Activated CD4-positive, alpha-beta T cell treated with anti-CD3 and anti-CD28 coated beads, Interleukin-2, amount 50 U/mL, for 4 hours (primary cell): Measurements from ENCODE around the gene EFCAB8.
A peak's percentile ranks its signal among the peaks of the same experiment; 100 is the strongest.

ENCODE experiments used
- DNase-seq, 2 experiments: peaks; one replicate each; pipeline ENCODE4 v3.0.0-alpha.2; 2020

EFCAB8 gene, protein sequence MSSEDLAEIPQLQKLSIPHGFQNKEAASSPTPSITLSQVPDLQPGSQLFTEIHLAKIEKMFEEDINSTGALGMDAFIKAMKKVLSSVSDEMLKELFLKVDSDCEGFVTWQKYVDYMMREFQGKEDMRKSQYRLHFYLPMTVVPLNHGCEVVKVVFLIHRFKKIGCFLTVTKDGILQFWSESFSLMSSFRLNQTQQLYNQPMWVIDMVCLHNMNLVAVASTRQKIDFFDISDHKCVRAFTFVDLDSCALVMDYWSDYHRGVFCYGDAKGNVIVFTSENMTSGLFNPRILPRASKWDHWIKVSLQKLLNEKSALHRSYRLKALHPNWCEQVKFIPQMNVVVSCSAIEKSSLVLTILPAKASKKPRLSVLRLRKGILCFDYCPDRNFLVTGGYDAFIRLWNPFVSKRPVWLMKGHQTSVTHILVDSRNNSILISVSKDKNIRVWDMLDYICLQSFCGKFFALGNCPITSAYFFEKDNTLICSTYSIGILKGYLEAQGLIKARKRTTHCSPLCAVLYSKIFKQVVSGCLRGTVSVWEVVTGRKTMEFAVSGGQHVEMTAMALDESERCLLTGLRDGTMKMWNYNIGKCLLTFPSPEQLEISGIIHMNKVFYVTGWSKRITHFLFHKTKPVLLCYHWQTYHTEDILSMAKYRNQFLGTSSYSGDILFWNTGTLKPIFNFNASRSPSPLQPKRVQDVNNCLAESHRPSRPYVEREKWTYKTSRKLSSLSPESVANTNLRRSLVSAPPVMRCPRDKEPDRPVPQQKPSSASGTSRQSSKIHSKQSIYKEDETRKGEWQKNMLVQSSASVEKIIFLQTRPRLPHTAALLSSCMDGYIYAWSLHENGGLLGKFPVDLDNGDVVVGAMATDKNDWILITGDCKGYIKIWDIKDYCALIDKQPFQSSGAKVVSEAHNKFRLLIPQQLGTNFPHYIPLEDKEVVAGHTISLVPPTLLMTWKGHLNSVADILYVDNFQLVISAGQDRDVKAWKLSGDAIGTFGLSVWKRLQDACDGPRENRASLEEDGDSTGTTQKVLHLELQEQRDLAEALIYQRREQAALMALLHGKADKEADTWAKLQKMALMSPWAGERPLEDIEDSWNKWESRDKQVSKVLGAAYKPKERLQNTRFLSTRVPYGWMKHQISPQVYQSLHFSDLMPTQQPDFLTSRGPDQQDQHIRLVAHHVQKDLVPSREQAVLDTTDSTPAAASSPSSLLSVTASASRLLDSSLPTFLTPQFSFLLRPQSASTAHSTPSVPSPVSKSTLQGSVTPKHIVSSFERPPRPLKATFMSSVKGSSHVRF

DNA sequence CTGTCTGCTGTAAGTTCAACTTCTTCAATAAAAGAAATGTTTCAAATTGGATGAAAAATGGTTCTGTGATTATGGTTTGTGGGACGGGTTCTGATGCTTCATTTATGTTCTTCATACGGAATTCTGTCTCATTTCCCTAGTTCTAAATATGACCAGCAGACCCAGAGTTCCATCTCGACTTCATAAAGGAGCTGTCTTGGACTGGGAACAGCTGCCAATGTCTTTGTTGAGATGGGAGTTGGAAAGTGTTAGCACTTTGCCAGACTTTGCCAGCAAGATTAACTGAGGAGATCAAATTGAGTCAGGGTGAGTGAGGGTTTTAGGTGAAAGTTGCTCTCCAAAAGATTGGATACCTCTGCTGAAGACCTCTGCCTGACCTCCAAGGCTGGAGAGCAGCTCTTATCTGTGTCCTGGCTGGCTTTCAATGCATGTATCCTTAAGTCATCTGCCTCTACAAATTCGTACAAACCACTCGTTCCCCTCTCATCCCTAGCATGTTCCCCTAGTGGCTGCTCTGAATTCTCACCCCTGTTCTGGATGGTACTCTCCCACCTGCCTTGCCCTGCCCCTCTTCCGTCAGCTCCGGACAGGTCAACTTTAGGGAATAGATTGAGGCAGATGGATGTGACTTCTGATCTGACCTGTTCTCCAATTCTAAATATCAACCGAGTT, at the start of gene EFCAB8:
EFCAB8 (plus strand) TSS at position 223 of the 672 bp plus-strand sequence. CDS start 4,870 bp downstream, outside the sequence.
- no peak for DNase-seq

DNA sequence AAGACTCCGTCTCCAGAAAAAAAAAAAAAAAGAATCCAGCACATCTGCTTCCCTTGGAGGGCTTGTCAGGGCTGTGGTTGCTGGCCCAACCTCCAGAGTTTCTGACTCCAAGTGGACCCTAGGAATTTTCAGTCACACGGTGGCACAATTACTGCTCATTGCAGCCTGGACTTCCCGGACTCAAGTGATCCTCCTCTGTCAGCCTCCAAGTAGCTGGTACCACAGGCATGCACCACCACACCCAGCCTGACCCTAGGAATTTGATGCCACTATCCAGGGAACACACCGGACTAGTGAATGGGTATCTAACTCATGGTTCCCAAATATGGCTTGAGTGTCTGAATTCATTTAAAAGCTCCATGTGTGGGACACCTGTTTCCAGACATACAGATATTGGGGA, 48.8 kb upstream of the EFCAB8 start:
- DNase-seq, result no peak

- no peak for DNase-seq
These were observed 47.8 kb upstream of the EFCAB8 start for GRCh38 chr20:32810941-32811340.

DNA sequence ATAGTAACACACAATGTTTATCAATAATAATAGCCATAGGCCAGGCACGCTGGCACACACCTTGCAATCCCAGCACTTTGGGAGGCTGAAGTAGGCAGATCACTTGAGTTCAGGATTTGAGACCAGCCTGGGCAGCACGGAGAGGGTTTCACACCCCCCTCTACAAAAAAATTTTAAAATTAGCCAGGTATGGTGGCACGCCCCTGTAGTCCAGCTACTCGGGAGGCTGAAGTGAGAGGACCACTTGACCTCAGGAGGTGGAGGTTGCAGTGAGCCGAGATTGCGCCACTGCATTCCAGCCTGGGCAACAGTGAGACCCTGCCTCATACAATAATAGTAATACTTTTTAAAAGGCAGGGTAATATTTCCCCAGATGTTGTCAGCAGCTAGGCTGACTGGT, 46.8 kb upstream of the EFCAB8 start:
- no peak for DNase-seq

DNA sequence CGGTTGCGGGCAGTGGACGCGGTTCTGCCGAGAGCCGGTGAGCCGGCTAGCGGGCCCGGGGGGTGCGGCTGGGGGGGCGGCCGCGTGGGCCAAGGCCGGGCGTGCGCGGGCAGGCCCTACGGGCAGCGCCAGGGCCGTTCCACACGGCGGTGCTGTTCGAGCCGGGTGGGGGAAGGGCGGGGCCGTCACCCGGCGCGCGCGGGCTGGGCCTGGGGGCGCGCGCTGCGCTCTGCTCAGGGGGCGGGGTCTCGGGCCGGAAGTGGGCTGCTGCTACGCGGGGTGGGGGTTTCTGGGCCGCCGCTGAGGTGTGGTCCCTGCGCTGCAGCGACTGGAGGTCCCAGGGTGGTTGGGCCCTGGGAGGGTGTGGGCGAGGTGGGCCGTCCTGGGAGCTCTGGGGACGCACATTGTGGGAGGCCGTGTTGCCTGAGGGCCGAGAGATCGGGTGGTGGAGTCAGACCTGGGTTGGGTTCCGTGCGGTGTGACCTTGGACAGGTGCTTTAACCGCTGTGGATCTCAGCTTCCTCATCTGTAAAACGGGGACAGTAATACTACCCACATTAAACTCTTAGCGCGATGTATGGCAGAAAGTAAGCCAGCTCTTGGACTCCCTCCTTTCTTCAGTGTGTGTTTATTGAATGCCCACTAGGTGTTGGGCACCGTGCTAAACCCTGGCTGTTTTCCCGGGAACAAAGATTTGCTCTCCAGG, 38.6 kb upstream of the EFCAB8 start:
- DNase-seq, result peak; percentile 81 to 82

GRCh38 chr20:32820698-32821377, 37.9 kb upstream of the EFCAB8 start:
- DNase-seq, result no peak

- no peak for DNase-seq
These were observed 36.5 kb upstream of the EFCAB8 start for GRCh38 chr20:32822225-32822624.

DNA sequence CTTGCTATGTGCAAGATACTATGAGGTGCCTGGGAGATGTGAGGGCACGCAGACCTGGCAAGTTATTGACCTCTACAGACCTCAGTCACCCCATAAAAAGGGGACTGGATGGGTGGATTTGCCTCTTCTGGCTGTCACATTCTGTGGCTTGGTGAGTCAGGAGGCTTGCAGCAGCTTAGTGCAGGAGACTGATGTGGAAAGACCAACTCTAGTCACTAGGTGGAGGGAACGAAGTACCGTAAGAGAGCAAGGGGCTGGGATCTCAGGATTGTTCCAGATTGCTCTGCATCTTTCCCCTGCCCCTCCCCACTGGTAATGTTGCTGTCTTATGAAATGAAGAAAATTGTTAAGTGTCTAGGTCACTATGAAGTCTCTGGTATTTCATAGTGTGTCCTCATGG, 35.6 kb upstream of the EFCAB8 start:
- DNase-seq, result no peak

DNA sequence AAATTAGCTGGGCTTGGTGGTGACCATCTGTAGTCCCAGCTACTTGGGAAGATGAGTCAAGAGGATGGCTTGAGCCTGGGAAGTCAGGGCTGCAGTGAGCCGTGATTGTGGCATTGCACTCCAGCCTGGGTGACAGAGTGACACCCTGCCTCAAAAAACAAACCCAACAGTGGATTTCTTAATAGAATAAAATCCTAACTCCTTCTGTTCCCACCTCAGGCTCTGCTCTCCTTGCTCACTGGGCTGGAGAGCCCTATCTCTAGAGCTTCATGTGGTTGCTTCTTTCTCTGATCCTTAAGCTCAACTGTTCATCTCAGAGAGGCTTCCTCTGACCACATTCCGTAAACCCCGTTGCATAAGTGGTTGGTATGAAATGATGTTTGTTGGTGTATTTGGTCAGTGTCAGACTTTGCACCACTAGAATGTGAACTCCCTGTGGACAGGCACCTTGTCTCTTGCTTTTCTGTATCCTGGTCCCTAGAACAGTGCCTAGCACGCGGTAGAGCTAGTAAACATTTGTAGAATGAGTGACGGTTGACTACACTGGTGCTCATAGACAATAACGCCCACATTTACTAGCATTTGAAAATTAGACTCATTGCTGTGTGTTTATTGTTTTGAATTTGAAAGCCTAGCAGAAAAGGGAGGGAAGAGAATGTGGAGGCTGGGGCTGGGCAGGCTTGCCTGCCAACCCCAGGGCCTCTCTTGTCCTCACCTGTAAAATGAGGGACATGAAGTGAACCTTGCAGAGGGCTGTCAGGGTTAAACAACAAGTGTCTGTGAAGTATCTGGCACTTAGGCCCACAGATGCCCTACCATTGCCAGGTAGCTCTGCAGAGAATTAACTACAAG, 34.8 kb upstream of the EFCAB8 start:
- no peak for DNase-seq

- no peak for DNase-seq
These were observed 30.6 kb upstream of the EFCAB8 start for GRCh38 chr20:32828029-32828680.

DNA sequence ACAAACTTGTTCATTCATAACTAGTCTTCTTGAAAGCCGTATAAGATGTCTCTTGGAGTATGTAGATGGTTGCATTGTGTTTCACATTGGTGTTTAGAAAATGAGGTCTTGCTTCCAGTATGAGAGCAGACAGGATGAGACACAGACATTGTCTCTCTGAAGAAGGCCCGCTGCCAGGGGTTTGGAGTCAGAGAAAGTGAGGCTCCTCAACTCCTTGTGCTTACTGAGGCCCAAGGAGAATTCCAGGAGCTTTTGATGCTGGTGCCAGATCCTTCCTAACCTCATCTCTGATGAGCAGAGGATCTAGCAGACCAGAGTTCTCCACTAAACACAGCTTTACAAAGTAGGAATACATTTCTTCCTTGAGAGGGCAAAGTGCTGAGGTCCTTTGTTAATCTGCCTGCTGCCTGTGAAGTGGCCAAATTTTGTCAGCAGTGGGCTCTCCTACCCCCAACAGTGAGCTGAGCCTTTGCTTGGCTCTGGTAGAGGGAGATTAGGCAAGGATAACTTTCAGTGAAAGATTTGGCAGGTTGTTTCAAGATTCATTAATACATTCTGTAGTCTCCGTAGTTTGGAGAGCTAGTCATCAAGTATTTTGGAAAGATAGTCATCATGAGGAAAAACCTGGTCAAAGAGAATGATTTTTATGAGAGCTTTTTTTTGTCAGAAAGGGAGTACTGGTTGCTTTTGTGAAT, 29.3 kb upstream of the EFCAB8 start:
- DNase-seq, result no peak

DNA sequence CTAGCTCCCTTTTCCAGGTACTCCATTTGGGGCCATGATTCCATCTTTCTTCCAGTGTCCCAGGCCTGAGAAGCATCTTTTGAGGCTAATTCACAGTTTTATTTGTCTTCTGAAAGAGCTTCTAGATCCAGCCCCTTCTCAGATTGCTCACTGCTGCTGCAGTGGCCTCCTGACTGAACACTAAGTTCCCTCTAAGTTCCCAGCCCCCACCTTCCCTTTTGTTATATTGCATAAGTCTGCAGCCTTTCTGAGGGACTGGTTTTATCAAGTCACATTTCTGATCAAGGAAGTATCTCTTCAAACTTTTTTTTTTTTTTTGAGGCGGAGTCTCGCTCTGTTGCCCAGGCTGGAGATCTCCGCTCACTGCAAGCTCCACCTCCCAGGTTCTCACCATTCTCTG, 28.3 kb upstream of the EFCAB8 start:
- DNase-seq, result no peak

DNA sequence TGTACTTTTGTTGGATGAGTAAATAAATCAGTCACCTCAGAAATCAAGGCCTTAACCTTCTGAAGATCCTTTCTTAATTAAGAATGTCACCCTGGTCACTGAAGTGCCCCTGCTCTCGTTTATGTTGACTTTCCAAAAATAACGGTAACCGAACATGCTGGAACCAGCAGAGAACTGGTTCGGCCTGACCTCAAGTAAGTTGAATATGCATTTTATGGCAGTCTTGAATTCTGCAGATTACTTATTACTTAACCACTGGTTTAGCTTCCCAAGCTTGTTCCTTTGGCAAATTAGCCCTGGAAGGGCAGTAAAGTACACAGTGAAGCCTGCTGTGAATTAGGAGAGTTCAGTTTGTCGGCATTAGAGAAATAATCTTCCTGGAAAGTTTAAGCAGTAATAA, 26.7 kb upstream of the EFCAB8 start:
- no peak for DNase-seq

DNA sequence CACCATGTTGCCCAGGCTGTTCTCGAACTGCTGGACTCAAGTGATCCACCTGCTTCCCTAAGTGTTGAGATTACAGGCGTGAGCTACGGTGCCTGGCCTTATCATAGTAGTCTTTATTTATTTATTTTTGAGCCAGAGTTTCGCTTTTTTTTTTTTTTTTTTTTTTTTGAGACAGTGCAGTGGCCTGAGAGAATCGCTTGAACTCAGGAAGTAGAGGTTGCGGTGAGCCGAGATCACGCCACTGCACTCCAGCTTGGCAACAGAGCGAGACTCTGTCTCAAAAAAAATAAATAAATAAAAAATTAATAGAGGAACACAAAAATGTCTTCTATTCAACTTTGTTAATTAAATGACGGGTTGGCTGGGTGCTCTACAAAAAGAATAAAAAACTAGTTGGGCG, 26.1 kb upstream of the EFCAB8 start:
- no peak for DNase-seq

- no peak for DNase-seq
These were observed 23.8 kb upstream of the EFCAB8 start for GRCh38 chr20:32834972-32835371.

- no peak for DNase-seq
These were observed 21.6 kb upstream of the EFCAB8 start for GRCh38 chr20:32837157-32837556.

DNA sequence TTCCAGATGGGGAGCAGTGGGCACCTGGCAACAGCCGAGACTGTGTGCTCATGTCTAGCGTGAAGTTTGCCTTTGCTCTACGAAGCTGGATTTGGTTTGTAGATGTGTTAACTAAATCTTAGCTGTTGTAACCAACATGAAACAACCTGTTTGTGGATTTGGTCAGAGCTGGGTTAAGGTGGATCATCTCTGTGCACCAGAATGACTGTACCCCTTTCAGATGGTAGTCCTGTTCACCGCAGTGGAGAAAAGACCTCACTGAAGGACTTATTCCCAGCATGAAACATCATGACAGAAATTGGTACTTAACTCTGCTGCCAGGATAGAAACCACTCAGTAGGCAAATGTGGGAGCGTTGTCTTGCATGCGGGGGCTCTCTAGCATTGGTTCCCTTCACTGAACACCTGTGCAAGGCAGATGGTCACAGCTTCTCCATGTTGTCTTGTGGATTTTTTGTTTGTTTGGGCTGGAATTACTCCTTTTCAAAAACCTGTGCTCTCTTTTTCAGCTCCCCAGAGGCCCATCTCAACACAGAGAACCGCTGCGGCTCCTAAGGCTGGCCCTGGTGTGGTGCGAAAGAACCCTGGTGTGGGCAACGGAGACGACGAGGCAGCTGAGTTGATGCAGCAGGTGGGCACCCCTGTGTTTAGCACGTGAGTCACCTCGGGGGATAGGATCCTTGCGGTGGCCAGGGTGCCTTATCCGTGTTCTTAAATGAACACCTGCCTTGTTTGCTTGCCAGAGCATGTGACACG, 19.3 kb upstream of the EFCAB8 start:
- DNase-seq, result no peak

GRCh38 chr20:32839982-32840285, 18.8 kb upstream of the EFCAB8 start:
- DNase-seq, result no peak

GRCh38 chr20:32841174-32841573, 17.5 kb upstream of the EFCAB8 start:
- no peak for DNase-seq
